ENCODE data around the gene SLC7A1. TPM values are rescaled to one million over a fixed set of nuclear protein-coding genes. Genes with fewer than 3 reads are reported as not detected.
A peak's percentile ranks its signal among the peaks of the same experiment; 100 is the strongest.

Gene SLC7A1
- total RNA-seq, 1 experiment from 2014 or later = 84.5 TPM

DNA sequence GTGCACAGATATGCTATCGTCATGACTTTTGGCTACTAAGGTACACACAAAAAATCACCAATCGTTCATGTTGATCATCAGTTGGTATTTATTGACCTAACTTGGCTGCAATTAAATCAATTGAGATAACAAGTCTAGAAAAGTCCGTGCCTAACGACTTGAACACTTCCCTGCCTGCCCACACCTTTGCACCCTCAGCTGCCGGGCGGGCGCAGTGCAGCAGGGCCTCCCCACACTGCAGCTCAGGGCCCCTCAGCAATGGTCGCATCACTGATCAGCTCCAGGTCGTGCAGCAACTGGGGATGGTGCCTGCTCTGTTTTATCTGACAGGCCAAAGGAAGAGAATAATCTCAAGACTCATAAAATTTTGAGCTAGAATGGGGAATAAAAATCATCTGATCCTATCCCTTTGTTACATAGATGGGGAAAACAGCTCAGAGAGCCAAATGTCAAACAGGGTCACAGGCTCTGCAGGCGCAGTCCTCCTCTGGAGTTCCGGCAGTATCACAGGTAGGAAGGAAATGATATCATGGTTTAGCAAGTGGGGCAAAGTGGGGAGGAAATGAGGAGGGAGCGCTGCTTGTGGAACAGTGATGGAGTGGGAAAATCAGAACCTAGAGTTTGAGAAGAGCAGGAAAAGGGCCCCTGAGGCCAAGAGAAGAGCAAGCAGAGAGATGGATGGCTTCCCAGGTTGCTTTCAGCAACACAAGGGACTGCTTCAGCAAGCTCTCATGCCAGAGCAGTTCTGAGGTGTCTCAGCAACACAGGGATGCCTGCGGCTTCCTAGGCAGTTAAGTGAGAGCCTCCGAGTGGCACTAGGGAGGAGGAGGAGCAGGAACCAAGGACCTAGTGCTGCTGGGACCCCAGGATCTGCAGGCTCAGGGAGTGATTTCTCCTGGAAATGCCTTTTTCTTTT is 57.5 kb downstream of the SLC7A1 start (continued):
- TF ChIP-seq, protein P1, sequence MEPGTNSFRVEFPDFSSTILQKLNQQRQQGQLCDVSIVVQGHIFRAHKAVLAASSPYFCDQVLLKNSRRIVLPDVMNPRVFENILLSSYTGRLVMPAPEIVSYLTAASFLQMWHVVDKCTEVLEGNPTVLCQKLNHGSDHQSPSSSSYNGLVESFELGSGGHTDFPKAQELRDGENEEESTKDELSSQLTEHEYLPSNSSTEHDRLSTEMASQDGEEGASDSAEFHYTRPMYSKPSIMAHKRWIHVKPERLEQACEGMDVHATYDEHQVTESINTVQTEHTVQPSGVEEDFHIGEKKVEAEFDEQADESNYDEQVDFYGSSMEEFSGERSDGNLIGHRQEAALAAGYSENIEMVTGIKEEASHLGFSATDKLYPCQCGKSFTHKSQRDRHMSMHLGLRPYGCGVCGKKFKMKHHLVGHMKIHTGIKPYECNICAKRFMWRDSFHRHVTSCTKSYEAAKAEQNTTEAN (CRISPR knock-in tag; IDR thresholded peaks at IDR 0.05) = no peak
- TF ChIP-seq, protein P2, sequence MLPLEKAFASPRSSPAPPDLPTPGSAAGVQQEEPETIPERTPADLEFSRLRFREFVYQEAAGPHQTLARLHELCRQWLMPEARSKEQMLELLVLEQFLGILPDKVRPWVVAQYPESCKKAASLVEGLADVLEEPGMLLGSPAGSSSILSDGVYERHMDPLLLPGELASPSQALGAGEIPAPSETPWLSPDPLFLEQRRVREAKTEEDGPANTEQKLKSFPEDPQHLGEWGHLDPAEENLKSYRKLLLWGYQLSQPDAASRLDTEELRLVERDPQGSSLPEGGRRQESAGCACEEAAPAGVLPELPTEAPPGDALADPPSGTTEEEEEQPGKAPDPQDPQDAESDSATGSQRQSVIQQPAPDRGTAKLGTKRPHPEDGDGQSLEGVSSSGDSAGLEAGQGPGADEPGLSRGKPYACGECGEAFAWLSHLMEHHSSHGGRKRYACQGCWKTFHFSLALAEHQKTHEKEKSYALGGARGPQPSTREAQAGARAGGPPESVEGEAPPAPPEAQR (CRISPR knock-in tag; IDR thresholded peaks at IDR 0.05) = no peak
- TF ChIP-seq ZNF317 (CRISPR knock-in tag; IDR thresholded peaks at IDR 0.05; ENCODE audit: borderline replicate concordance, low read depth) = no peak
- no peak for TF ChIP-seq SMAD3 (CRISPR knock-in tag; IDR thresholded peaks at IDR 0.05; ENCODE audit: borderline replicate concordance)
- no peak for TF ChIP-seq ZNF219 (CRISPR knock-in tag; IDR thresholded peaks at IDR 0.05; ENCODE audit: borderline replicate concordance)
- TF ChIP-seq ATF3 (CRISPR knock-in tag; conservative IDR thresholded peaks at IDR 0.05) = no peak

GRCh38 chr13:29536853-29537252 is 58.6 kb downstream of the SLC7A1 start:
- H3K36me3 Mint-ChIP-seq = peaks cover 37% of the 10 kb centered on the region
- H3K9me3 Mint-ChIP-seq = no peaks in the 10 kb centered on the region
- no peak overlapping the region for H3K4me3 Mint-ChIP-seq
- TF ChIP-seq TCF7 (CRISPR knock-in tag; IDR thresholded peaks at IDR 0.05; ENCODE audit: low read depth) (no peak), SOX15 (CRISPR knock-in tag; IDR thresholded peaks at IDR 0.05) (no peak), MAX (CRISPR knock-in tag; IDR thresholded peaks at IDR 0.05) (no peak), HMGXB4 (CRISPR knock-in tag; IDR thresholded peaks at IDR 0.05) (no peak), PRRX2 (CRISPR knock-in tag; IDR thresholded peaks at IDR 0.05) (no peak), KAT7 (CRISPR knock-in tag; IDR thresholded peaks at IDR 0.05; ENCODE audit: borderline replicate concordance) (no peak)
- TF ChIP-seq, protein P3, sequence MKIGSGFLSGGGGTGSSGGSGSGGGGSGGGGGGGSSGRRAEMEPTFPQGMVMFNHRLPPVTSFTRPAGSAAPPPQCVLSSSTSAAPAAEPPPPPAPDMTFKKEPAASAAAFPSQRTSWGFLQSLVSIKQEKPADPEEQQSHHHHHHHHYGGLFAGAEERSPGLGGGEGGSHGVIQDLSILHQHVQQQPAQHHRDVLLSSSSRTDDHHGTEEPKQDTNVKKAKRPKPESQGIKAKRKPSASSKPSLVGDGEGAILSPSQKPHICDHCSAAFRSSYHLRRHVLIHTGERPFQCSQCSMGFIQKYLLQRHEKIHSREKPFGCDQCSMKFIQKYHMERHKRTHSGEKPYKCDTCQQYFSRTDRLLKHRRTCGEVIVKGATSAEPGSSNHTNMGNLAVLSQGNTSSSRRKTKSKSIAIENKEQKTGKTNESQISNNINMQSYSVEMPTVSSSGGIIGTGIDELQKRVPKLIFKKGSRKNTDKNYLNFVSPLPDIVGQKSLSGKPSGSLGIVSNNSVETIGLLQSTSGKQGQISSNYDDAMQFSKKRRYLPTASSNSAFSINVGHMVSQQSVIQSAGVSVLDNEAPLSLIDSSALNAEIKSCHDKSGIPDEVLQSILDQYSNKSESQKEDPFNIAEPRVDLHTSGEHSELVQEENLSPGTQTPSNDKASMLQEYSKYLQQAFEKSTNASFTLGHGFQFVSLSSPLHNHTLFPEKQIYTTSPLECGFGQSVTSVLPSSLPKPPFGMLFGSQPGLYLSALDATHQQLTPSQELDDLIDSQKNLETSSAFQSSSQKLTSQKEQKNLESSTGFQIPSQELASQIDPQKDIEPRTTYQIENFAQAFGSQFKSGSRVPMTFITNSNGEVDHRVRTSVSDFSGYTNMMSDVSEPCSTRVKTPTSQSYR (CRISPR knock-in tag; IDR thresholded peaks at IDR 0.05) = no peak
- TF ChIP-seq, protein P4, sequence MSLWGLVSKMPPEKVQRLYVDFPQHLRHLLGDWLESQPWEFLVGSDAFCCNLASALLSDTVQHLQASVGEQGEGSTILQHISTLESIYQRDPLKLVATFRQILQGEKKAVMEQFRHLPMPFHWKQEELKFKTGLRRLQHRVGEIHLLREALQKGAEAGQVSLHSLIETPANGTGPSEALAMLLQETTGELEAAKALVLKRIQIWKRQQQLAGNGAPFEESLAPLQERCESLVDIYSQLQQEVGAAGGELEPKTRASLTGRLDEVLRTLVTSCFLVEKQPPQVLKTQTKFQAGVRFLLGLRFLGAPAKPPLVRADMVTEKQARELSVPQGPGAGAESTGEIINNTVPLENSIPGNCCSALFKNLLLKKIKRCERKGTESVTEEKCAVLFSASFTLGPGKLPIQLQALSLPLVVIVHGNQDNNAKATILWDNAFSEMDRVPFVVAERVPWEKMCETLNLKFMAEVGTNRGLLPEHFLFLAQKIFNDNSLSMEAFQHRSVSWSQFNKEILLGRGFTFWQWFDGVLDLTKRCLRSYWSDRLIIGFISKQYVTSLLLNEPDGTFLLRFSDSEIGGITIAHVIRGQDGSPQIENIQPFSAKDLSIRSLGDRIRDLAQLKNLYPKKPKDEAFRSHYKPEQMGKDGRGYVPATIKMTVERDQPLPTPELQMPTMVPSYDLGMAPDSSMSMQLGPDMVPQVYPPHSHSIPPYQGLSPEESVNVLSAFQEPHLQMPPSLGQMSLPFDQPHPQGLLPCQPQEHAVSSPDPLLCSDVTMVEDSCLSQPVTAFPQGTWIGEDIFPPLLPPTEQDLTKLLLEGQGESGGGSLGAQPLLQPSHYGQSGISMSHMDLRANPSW (CRISPR knock-in tag; conservative IDR thresholded peaks at IDR 0.05; ENCODE audit: low read depth) = no peak
- H3K4me1 Mint-ChIP-seq = peaks cover 39% of the 10 kb centered on the region
- DNase-seq (ENCODE audit: low spot score) (no peak), ATAC-seq (no peak)
- ChIA-PET POLR2A (no interaction called here), CTCF (interaction anchor here (1.8 kb wide), 1 partner anchor 171 kb away, joined by 6 read pairs; no protein-coding TSS in a partner anchor)
- H3K27me3 Mint-ChIP-seq (ENCODE audit: low read depth) = no peaks in the 10 kb centered on the region
- 0 out of 2 replicates have a peak overlapping the region, but pooled peaks have one; percentile 19 for H3K27ac Mint-ChIP-seq

Data from WTC11 (cell line).